Stimulated activated CD8-positive, alpha-beta memory T cell treated with anti-CD3 and anti-CD28 coated beads, Interleukin-15, amount 100 ng/mL, for 48 hours (primary cell): ENCODE data around the gene ELOVL6.
"Not testable (repeated sequence)": the region's sequence is repeated elsewhere in the genome, so short reads cannot be mapped to it uniquely, and the experiment has no call there.

Source experiments
- DNase-seq, 2 donors: peaks; one replicate each; pipeline ENCODE4 v3.0.0-alpha.2; 2020; ENCODE audit warnings: low read depth in 2 of 2

ELOVL6 gene

GRCh38 chr4:110160618-110161017, 37.8 kb downstream of the ELOVL6 start:
- no peak for DNase-seq

- no peak for DNase-seq
These were observed 38.9 kb downstream of the ELOVL6 start for GRCh38 chr4:110159541-110159940.

- DNase-seq: no peak
These were observed 40.8 kb downstream of the ELOVL6 start for GRCh38 chr4:110157580-110157979.

- not testable (repeated sequence) for DNase-seq
These were observed 41.2 kb downstream of the ELOVL6 start for GRCh38 chr4:110157166-110157565.

GRCh38 chr4:110156442-110156841, 42.0 kb downstream of the ELOVL6 start:
- no peak for DNase-seq

GRCh38 chr4:110155654-110156053, 42.8 kb downstream of the ELOVL6 start:
- DNase-seq: no peak

GRCh38 chr4:110154582-110154981, 43.8 kb downstream of the ELOVL6 start:
- no peak for DNase-seq

GRCh38 chr4:110152386-110152785, 46.0 kb downstream of the ELOVL6 start:
- no peak for DNase-seq

- DNase-seq: no peak
These were observed 49.3 kb downstream of the ELOVL6 start for GRCh38 chr4:110149089-110149488.

- no peak for DNase-seq
These were observed 56.0 kb downstream of the ELOVL6 start for GRCh38 chr4:110142461-110142860.

GRCh38 chr4:110139815-110140214, 58.6 kb downstream of the ELOVL6 start:
- DNase-seq: no peak

GRCh38 chr4:110139111-110139510, 59.3 kb downstream of the ELOVL6 start:
- DNase-seq: no peak

GRCh38 chr4:110138551-110138950, 59.9 kb downstream of the ELOVL6 start:
- DNase-seq: no peak

- DNase-seq: no peak
These were observed 60.6 kb downstream of the ELOVL6 start for GRCh38 chr4:110137829-110138228.

GRCh38 chr4:110135523-110135922, 62.9 kb downstream of the ELOVL6 start:
- DNase-seq: no peak

GRCh38 chr4:110135076-110135475, 63.3 kb downstream of the ELOVL6 start:
- DNase-seq: no peak

GRCh38 chr4:110134269-110134869, 64.0 kb downstream of the ELOVL6 start:
- DNase-seq: no peak

GRCh38 chr4:110132816-110133719, 65.3 kb downstream of the ELOVL6 start:
- DNase-seq: no peak

GRCh38 chr4:110131916-110132315, 66.5 kb downstream of the ELOVL6 start:
- no peak for DNase-seq

- no peak for DNase-seq
These were observed 67.6 kb downstream of the ELOVL6 start for GRCh38 chr4:110130576-110131358.

GRCh38 chr4:110129544-110129943, 68.9 kb downstream of the ELOVL6 start:
- DNase-seq: no peak

- DNase-seq: no peak
These were observed 69.9 kb downstream of the ELOVL6 start for GRCh38 chr4:110128472-110128919.
